ENCODE measurements around the gene PRUNE2.

GRCh38 chr9:76680716-76681425 is 225.0 kb downstream of the PRUNE2 start:
- TF ChIP-seq TAF1 (IDR thresholded peaks at IDR 0.05; ENCODE audit: borderline replicate concordance, insufficient read depth, low read length) (no peak), FOXP2 (optimal IDR thresholded peaks at IDR 0.05; ENCODE audit: borderline replicate concordance, extremely low read depth, extremely low read length, insufficient read depth) (no peak), SIN3A (IDR thresholded peaks at IDR 0.05; ENCODE audit: borderline replicate concordance, insufficient read depth, low read length) (no peak), POLR2AphosphoS5 (IDR thresholded peaks at IDR 0.05; ENCODE audit: low read depth, low read length) (no peak)
